GM10266 (cell line): Measurements from ENCODE around the gene ASPSCR1.

Source experiments
- DNase-seq: peaks from one replicate; pipeline ENCODE4 v3.0.0; 2012; ENCODE audit errors: extremely low spot score
- CTCF ChIP-seq: IDR thresholded peaks from 2 replicates; pipeline ENCODE4 v1.5.1; 2012; ENCODE audit warnings: mild to moderate bottlenecking, low read depth; ENCODE audit not compliant: control insufficient read depth, insufficient read depth; ENCODE audit errors: missing control alignments

The ASPSCR1 gene

DNA sequence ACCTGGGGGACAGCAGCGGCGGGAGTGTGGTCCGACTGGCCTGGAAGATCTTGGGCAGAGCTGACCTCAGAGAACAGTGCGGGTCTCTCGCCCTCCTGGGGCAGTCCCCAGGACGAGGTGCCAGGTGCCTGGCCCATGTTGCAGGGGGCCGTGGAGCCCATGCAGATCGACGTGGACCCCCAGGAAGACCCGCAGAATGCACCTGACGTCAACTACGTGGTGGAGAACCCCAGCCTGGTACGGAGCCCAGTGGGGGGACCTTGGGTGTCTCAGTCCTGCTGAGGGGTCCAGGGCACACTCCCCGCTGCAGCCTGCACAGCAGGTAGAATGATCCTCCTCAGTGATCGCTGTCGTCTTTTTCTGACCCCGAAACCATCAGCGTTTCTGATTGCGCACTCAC, 75.7 kb downstream of the ASPSCR1 start:
- DNase-seq: no peak

DNA sequence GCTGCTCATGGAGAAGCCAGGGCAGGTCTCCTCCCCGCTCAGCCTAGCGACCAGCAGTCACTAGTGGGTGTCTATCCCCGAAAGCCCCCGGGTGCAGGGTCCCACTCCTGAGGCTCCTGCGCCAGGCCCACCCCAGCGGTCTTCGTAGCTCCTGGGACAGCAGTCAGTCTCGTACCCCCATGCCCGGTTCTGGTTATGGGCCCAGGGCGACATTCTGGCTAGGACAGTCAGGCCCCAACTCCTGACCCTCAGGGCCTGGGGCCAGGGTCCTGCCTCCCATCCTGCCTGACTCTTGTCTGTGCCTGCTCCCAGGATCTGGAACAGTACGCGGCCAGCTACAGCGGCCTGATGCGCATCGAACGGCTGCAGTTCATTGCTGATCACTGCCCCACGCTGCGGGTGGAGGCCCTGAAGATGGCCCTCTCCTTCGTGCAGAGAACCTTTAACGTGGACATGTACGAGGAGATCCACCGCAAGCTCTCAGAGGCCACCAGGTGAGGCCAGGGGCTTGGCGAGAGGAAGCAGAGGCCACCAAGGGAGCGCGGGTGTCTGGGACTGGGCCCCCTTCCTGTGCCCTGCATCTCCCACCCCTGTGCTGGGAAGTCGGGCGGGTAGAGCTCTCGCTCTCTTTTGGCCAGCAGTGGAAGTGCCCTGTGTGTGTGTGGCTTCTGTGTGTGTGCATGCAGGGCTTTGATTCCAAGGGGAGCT, 76.3 kb downstream of the ASPSCR1 start:
- no peak for DNase-seq
- no peak for TF ChIP-seq CTCF

More for the DNA sequence above, 75.7 kb downstream of the ASPSCR1 start:
- no peak for TF ChIP-seq CTCF

- DNase-seq: no peak
- no peak for TF ChIP-seq CTCF
Measured at GRCh38 chr17:82054351-82055022, 77.1 kb downstream of the ASPSCR1 start.

DNA sequence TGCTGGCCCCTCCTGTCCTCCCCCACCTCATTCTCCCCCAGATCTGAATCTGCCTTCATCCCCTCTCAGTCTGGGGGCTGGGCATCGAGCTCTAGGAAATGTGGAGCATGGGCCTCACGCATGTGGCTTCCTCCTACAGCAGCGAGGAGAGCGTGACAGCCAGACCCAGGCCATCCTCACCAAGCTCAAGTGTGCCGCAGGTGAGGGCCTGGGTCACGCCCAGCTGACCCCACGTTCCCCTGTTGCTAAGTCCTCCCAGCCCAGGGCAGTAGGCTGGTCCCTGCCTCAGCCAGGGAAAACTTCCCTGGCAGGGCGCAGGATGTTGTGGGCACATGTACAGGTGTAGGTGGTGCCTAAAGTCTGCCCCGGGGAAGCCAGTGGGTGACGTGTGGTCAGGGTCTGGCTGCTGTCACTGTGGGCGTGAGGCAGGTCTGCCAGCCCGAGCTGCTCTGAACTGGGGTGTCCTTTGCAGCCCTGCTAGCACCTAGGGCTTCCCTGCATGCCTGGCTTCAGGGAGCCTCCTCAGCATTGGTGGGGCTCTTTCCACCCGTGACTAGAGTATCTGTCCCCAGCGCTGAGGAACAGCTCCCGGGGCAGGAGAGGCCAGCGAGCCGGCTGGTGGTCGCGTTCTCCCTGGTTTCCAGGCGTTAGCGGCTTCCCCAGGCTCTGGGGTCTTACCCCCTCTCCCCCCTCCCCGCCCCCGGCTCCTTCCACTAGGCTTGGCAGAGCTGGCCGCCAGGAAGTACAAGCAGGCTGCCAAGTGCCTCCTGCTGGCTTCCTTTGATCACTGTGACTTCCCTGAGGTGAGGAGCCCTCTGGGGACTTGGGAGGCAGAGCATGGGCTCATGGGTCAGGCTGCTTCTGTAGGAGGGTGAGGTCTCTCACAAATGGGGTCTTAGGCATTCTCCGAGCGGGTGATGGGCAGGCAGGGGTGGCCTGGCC, 77.9 kb downstream of the ASPSCR1 start:
- no peak for TF ChIP-seq CTCF

GRCh38 chr17:82055965-82056728, 78.7 kb downstream of the ASPSCR1 start:
- no peak for DNase-seq
- TF ChIP-seq CTCF: no peak

More for the DNA sequence above, 77.9 kb downstream of the ASPSCR1 start:
- DNase-seq: no peak

DNA sequence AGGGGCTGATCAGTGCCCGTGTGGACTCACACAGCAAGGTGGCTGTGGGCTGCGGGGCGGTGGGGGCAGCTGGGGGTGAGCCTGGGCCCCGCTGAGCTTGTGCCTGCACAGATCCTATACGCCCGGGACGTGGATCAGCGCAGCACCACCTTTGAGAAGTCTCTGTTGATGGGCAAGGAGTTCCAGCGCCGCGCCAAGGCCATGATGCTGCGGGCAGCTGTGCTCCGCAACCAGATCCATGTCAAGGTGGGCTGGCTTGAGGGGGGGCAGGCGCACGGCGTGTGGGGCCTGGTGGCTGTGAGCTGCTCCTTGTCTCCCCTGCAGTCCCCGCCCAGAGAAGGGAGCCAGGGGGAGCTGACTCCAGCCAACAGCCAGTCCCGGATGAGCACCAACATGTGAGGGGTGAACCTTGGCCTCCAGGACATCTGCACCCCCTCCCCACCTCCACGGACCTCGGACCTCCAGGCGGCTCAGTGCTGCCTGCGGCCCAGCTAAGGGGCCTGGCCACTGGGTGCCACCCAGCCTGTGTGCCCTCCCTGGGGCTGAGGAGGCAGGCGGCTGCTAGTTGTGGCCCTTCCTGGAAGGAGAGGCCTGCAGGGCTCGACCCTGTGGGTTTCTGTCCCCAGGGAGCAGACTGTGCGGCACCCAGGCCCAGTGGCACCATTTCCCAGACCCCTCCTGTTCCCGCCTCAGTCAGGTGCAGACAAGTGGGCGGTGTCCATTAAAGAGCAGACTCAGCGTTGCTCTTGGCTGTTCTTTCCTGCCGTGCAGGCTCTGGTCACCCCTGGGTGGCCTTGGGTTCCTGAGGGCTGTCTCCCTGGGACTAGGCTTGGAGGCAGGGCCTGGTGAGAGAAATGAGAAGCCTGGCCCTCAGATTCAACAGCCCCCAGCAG, 79.5 kb downstream of the ASPSCR1 start:
- TF ChIP-seq CTCF: no peak
- no peak for DNase-seq
